Measurements from ENCODE around the gene DNAAF8.
"Not testable (repeated sequence)": the region's sequence is repeated elsewhere in the genome, so short reads cannot be mapped to it uniquely, and the experiment has no call there.

Gene DNAAF8

GRCh38 chr16:4783251-4783950, 49.1 kb downstream of the DNAAF8 start:
- DNase-seq (ENCODE audit: low read depth): no peak

GRCh38 chr16:4783951-4784336, 49.6 kb downstream of the DNAAF8 start:
- no peak for DNase-seq (ENCODE audit: low read depth)

GRCh38 chr16:4784444-4784987, 50.2 kb downstream of the DNAAF8 start:
- DNase-seq (ENCODE audit: low read depth): not testable (repeated sequence)

GRCh38 chr16:4785758-4786433, 51.6 kb downstream of the DNAAF8 start:
- no peak for DNase-seq (ENCODE audit: low read depth)

- no peak for DNase-seq (ENCODE audit: low read depth)
These were observed 52.7 kb downstream of the DNAAF8 start for GRCh38 chr16:4787068-4787467.

GRCh38 chr16:4787627-4788482, 53.5 kb downstream of the DNAAF8 start, which contains the start of gene SEPTIN12:
SEPTIN12 (minus strand) TSS chr16:4788345; CDS start chr16:4787645, 700 bp downstream.
- no peak for DNase-seq (ENCODE audit: low read depth)

GRCh38 chr16:4788489-4788889, 54.2 kb downstream of the DNAAF8 start:
- DNase-seq (ENCODE audit: low read depth): no peak

- no peak for DNase-seq (ENCODE audit: low read depth)
These were observed 54.6 kb downstream of the DNAAF8 start for GRCh38 chr16:4788910-4789309.

GRCh38 chr16:4790261-4790660, 55.9 kb downstream of the DNAAF8 start:
- no peak for DNase-seq (ENCODE audit: low read depth)

- DNase-seq (ENCODE audit: low read depth): no peak
These were observed 56.5 kb downstream of the DNAAF8 start for GRCh38 chr16:4790871-4791270.

GRCh38 chr16:4792951-4793513, 58.7 kb downstream of the DNAAF8 start:
- DNase-seq (ENCODE audit: low read depth): no peak

GRCh38 chr16:4795181-4795827, 61.0 kb downstream of the DNAAF8 start, which contains the start of gene SMIM22:
SMIM22 (plus strand) TSS chr16:4795369; CDS start chr16:4795735, 366 bp downstream.
- no peak for DNase-seq (ENCODE audit: low read depth)

GRCh38 chr16:4795828-4796572, 61.7 kb downstream of the DNAAF8 start:
- no peak for DNase-seq (ENCODE audit: low read depth)

- no peak for DNase-seq (ENCODE audit: low read depth)
These were observed 62.9 kb downstream of the DNAAF8 start for GRCh38 chr16:4796982-4797804.

- no peak for DNase-seq (ENCODE audit: low read depth)
These were observed 63.5 kb downstream of the DNAAF8 start for GRCh38 chr16:4797805-4798252.

GRCh38 chr16:4798456-4798855, 64.1 kb downstream of the DNAAF8 start:
- DNase-seq (ENCODE audit: low read depth): no peak
